Measurements from ENCODE around the gene PARD3B.

DNA sequence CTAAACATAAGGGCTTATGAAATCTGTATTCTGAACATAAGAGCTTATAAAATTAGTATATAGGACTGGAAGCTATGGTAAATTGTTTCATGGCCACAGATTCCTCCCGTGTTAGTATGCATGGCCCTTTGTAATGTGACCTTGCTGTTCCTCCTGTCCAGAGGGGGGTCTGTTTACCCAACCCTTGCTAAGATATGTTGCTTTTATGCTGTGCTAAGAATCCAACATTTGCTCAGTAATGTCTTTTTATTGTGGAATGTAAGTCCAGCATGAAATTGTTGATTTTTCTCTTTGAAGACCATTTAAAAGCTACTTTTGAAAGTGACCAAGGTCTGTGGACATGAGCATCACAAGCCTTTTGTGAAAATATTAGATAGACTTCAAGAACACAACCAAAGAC is 485.4 kb downstream of the PARD3B start:
- TF ChIP-seq, protein P1, sequence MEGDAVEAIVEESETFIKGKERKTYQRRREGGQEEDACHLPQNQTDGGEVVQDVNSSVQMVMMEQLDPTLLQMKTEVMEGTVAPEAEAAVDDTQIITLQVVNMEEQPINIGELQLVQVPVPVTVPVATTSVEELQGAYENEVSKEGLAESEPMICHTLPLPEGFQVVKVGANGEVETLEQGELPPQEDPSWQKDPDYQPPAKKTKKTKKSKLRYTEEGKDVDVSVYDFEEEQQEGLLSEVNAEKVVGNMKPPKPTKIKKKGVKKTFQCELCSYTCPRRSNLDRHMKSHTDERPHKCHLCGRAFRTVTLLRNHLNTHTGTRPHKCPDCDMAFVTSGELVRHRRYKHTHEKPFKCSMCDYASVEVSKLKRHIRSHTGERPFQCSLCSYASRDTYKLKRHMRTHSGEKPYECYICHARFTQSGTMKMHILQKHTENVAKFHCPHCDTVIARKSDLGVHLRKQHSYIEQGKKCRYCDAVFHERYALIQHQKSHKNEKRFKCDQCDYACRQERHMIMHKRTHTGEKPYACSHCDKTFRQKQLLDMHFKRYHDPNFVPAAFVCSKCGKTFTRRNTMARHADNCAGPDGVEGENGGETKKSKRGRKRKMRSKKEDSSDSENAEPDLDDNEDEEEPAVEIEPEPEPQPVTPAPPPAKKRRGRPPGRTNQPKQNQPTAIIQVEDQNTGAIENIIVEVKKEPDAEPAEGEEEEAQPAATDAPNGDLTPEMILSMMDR (IDR thresholded peaks at IDR 0.05), result no peak
- no peak for TF ChIP-seq POLR2A (IDR thresholded peaks at IDR 0.05)

Measured in prostate gland (tissue), 2 donors.